ENCODE measurements around the gene DEFB131A.
"Not testable (repeated sequence)": the region's sequence is repeated elsewhere in the genome, so short reads cannot be mapped to it uniquely, and the experiment has no call there.

Gene DEFB131A

GRCh38 chr4:9499974-9500487 is 55.8 kb downstream of the DEFB131A start:
- H3K27ac ChIP-seq; H3K36me3 ChIP-seq; H3K9me3 ChIP-seq; H3K4me3 ChIP-seq (ENCODE audit: low read depth in 1 of 2, low read length in 1 of 2); H3K4me1 ChIP-seq (ENCODE audit: control insufficient read depth in 1 of 2, insufficient read depth in 1 of 2, low read depth in 1 of 2, low read length in 1 of 2): not testable (repeated sequence)
- H3K27me3 ChIP-seq, result peaks cover 45% of the 10 kb centered on the region

Measured in neutrophil (primary cell).